Bronchial smooth muscle cell (primary cell): ENCODE results near the gene TMEM35A. TPM values are rescaled to one million over a fixed set of nuclear protein-coding genes. Genes with fewer than 3 reads are reported as not detected.

Experiments used
- total RNA-seq: library from RNA; depleted of rRNA; stranded (reverse); fragments of >200 nt; gene quantifications from 2 replicates; pipeline ENCODE4 v1.2.1, GENCODE V29; 2014

The TMEM35A gene, protein sequence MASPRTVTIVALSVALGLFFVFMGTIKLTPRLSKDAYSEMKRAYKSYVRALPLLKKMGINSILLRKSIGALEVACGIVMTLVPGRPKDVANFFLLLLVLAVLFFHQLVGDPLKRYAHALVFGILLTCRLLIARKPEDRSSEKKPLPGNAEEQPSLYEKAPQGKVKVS
- 20.6 and 28.9 TPM in 2 replicates for total RNA-seq

DNA sequence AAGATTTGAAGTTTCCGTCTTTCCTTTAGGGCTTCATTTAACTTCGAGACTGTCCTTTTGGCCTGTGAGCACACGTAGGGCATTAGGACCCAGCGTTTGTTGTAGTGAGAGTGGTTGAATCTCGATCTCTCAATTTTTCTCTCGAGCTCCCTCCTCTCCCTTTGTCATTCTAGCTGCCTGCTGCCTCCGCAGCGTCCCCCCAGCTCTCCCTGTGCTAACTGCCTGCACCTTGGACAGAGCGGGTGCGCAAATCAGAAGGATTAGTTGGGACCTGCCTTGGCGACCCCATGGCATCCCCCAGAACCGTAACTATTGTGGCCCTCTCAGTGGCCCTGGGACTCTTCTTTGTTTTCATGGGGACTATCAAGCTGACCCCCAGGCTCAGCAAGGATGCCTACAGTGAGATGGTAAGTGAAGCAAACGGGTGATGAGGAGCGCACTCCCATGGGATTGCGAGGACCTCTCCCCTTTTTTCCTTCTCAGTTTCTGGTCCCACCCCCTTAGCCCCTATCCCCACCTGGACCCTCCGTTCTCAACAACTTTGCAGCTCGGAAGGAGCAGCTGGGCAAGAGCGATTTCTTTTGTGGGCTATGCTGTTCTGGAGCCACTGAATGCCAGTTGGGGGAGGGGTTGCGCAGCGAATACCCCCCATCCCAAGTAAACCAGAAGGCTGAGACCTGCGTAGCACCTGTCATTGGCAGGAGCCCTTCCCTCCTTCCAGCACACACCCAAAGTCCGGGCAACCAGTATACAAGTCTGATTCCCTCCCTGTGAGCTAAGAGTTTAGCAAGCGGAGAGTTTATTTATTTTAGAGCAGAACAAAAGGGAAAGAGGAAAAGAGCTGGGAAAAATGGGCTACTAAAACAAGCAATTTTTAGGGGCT lies at the start of gene TMEM35A:
TMEM35A (plus strand) TSS at position 164 of the 883 bp plus-strand sequence; CDS start at position 288, 124 bp downstream.

DNA sequence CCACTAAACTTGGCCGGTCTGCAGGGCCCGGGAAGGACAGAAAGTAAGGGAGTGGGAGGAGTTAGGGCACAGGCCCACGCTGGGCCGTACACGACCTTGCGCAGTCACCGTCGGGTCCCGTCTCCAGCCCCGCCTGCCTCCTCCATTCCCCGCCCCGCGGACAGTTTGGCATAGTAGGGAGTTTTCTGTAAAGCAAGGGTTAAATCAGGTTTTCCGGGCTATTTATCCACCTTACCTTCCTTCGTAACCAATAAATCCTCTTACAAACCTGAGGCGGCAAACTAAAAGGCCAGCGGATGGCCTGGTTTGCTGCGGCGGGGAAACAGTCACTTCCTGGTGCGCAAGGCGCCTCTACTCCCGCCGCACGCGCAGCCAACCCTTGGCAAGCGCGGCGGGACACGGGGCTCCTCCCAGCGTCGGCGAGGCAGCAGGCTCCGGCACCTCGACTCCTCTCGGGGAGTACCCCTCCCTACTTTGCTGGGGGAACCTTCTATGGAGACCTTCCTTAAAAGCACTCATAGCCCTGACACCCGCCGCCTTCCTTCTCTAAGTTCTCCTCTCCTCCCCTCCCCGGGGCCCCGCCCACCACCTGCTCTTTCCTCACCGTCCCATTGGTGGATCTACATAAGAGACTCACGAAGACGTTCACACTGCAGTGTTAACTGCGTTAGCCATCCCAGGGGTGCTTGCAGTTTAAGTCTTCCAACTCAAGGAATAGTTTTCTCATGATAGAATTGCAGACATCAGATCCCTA lies 27.0 kb upstream of the TMEM35A start, which contains the start of gene TRMT2B:
TRMT2B (minus strand) TSS at position 563 of the 754 bp plus-strand sequence. CDS start 9,822 bp downstream, outside the sequence.

DNA sequence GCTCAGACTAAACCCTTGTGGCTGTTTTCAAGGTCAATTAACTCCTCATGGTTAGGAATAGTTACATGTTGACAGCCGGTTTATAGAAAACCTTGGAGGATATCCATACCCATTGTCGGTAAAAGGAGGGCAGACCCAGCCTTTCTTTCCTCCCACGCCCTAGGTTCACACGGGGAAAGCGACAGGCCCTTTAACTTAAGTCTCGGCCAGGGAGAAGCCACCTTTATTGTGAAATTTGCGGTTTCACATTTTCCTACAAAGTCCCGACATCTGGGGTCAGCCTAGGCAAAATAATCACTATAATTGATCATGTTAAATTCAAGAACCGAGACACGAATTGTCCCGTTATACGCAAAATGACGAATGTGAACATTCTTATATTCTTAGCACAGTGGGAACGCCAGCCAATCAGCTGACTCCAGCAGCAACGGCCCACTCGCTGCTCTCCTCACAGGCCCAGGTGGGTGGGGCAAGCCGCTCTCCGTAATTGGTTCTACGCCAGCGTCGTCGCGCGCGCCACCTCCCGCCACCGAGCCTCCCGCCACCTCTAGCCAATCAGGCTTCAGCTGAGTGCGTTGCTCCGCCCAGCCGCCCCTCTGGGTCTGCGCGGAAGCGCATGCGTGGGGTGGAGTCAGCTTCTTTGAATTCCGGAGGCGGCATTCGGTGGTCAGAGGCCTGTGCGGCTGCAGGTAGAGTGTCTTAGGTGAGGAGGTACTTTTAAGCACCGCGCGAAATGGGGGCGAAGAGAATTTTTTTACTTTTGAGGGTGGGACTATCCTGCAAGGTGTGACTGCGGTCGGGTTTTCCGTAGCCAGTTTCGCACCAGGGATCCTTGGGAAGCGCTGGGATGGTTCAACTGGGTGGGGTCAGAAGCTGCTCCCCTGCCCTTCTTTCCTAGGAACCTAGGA lies 19.1 kb downstream of the TMEM35A start, which contains the start of gene CENPI:
CENPI (plus strand) TSS at position 659 of the 908 bp plus-strand sequence. CDS start 2,867 bp downstream, outside the sequence.

Other genes with a start within 250 kb of the TMEM35A start
- 0.17 TPM in 1 of 2 replicates, not detected in the other for gene NOX1, start 204.5 kb upstream of the TMEM35A start, total RNA-seq
- 0.16 TPM in 1 of 2 replicates, not detected in the other for gene XKRX, start 150.0 kb upstream of the TMEM35A start, total RNA-seq
- not detected in 2 replicates for gene ARL13A, start 109.2 kb upstream of the TMEM35A start, total RNA-seq
- 10.0 and 12.8 TPM in 2 replicates for gene TRMT2B, start 26.8 kb upstream of the TMEM35A start, total RNA-seq
- gene CENPI, start 19.3 kb downstream of the TMEM35A start, total RNA-seq, result 2.2 and 4.7 TPM in 2 replicates
- gene DRP2, start 140.9 kb downstream of the TMEM35A start, total RNA-seq, result 1.9 and 2.3 TPM in 2 replicates
- gene TAF7L, start 212.5 kb downstream of the TMEM35A start, total RNA-seq, result 0.69 and 0.95 TPM in 2 replicates